Keratinocyte (primary cell): ENCODE measurements around the gene STPG4.

Experiments
- EZH2 ChIP-seq: IDR thresholded peaks from one replicate; pipeline ENCODE4 v1.6.1; 2012; ENCODE audit warnings: inconsistent platforms, mild to moderate bottlenecking, low read length, moderate library complexity
- TF ChIP-seq, protein P1 (sequence below), 3 experiments: IDR thresholded peaks in 1 of 3; conservative IDR thresholded peaks in 1 of 3; optimal IDR thresholded peaks in 1 of 3; 2 replicates in 2 of 3; 3 replicates in 1 of 3; pipeline versions ENCODE3 to v1.5.1; 2011; ENCODE audit warnings: low read length in 3 of 3, mild to moderate bottlenecking in 3 of 3, moderate library complexity in 2 of 3, control low read depth in 1 of 3, inconsistent platforms in 1 of 3; ENCODE audit not compliant: insufficient read depth in 2 of 3; ENCODE audit errors: extremely low read depth in 1 of 3

DNA sequence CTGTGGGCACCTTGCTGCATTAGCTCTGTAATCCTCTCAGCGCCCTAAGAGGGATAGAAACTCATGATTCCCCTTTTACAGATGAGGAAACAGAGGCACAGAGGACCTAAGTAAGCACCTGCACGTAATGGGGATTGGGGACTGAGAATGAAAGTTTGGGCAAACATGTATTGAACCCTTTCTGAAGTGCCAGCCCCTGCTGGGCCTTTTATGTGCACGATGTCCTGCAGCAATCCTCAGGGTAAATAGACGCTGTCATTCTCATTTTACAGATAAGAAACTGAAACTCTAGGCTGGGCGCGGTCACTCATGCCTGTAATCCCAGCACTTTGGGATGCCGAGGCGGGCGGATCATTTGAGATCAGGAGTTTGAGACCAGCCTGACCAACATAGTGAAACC, 117.4 kb downstream of the STPG4 start:
- TF ChIP-seq, protein P1, sequence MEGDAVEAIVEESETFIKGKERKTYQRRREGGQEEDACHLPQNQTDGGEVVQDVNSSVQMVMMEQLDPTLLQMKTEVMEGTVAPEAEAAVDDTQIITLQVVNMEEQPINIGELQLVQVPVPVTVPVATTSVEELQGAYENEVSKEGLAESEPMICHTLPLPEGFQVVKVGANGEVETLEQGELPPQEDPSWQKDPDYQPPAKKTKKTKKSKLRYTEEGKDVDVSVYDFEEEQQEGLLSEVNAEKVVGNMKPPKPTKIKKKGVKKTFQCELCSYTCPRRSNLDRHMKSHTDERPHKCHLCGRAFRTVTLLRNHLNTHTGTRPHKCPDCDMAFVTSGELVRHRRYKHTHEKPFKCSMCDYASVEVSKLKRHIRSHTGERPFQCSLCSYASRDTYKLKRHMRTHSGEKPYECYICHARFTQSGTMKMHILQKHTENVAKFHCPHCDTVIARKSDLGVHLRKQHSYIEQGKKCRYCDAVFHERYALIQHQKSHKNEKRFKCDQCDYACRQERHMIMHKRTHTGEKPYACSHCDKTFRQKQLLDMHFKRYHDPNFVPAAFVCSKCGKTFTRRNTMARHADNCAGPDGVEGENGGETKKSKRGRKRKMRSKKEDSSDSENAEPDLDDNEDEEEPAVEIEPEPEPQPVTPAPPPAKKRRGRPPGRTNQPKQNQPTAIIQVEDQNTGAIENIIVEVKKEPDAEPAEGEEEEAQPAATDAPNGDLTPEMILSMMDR (optimal IDR thresholded peaks at IDR 0.05 in 1 of 3, IDR thresholded peaks at IDR 0.05 in 1 of 3, conservative IDR thresholded peaks at IDR 0.05 in 1 of 3; ENCODE audit: extremely low read depth in 1 of 3, insufficient read depth in 2 of 3, low read length in 3 of 3): no peak
- no peak for TF ChIP-seq EZH2
